CD4-positive, alpha-beta T cell treated with Interleukin-4 for 4 hours (primary cell): ENCODE measurements around the gene CD2AP.

ENCODE experiments used
- DNase-seq: peaks from one replicate; pipeline ENCODE4 v3.0.0-alpha.2; 2020

Gene CD2AP

DNA sequence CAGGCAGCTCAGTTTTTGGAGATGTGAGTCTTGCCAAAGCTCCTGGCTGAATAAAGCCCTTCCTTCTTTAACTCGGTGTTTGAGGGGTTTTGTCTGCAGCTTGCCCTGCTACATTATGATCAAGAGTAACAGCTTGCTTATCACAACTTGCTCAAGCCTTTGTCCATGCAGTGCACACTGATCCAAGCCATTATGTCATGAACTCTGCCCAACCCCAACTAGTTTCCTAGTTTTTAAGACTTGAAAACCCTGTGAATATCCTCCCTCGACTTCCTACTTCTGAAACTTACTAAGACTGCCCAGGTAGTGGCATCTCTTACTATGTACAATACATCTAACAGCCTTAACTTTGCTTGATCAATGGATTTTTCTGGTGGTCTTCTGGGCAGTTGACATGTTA, 170.4 kb downstream of the CD2AP start:
- DNase-seq = no peak

DNA sequence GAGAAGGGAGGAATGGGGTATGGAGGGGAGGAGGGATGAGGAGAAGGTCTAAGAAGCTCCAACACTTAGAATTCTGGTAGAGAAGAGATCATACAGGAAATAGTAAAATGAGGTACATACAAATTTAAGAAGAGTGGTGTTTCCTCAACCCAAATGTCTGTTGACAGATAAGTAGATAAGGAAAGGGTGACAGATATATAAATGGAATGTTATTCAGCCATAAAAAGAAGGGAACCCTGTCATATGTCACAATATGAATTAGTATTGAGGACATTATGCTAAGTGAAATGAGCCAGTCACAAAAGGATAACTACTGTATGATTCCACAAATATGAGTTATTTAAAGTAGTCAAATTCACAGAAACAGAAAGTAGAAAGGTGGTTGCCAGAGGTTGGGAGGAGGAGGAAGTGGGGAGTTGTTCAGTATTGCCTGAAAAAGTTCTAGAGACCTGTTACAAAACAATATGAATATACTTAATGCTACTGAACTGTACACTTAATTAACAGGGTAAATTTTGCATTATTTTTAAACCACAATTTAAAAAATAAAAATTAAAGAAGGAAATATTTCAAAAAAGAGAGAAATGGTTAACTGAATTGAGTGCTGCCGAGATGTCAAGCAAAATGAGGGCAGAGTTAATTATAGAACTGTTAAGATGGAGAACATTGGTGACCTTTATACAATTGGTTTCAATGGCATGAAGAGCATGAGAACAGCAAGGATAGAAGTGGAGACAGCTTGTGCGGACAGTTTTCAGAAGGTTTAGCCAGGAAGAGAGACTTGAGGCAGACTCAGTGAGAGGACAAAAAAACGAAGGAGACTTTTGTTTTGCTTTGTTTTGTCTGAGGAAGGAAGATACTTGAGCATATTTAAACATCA, 173.2 kb downstream of the CD2AP start:
- DNase-seq = no peak

DNA sequence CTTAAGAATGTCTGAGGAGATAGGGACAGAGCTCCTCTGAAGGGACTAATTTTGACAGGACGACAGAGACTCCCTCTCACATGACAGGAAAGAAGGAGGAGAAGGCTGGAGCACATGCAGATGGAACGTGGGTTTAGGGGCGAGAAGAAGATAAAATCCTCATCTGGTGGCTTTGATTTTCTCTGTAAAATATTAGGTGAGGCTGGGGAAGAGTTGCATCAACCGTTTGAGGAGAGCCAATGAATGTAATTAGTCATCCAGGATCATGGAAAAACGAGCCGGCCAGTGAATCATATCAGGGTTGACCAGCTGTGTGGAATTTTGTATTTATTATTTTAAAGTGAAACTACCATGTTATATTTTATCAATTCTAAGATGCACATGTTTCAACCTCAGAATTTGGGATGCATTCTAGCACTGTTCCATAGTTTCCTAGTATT, 173.9 kb downstream of the CD2AP start:
- no peak for DNase-seq

DNA sequence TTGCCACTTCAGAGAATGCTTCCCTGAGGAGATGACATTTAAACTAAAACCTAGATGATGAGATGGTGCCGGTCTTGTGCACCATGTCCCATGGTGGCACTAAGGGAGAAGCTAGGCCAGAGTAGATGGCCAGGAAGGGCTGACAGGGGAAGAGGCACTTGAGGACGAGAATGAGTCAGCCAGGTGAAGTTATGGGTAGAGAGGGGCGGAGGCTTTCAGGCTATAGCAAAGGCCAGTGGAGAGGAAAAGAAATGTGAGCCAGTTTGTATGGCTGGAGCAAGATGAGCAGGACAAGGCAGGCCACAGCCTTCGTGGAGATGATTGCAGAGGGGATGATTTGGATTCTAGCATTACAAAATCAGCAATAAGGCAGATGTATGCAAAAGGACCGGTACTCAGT, 176.1 kb downstream of the CD2AP start:
- no peak for DNase-seq

DNA sequence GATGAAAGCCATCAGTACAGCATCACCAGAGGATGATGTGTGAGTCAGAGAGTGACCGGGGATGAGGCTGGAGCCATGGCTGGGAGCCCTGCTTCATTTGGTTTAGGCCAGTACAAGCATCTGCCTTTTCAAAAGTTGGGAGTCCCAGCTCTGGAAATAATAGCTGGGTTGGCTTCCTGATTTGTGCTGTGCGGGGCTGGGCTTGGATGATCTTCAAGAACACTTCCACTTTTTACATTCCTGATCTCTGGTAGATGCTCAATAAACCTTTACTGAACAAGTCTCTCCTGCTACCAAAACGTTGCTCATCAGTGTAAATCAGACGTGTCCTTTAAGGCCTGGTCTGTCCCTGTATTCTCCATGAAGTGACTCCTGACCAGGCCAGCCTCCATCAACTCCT, 176.7 kb downstream of the CD2AP start:
- DNase-seq = no peak

DNA sequence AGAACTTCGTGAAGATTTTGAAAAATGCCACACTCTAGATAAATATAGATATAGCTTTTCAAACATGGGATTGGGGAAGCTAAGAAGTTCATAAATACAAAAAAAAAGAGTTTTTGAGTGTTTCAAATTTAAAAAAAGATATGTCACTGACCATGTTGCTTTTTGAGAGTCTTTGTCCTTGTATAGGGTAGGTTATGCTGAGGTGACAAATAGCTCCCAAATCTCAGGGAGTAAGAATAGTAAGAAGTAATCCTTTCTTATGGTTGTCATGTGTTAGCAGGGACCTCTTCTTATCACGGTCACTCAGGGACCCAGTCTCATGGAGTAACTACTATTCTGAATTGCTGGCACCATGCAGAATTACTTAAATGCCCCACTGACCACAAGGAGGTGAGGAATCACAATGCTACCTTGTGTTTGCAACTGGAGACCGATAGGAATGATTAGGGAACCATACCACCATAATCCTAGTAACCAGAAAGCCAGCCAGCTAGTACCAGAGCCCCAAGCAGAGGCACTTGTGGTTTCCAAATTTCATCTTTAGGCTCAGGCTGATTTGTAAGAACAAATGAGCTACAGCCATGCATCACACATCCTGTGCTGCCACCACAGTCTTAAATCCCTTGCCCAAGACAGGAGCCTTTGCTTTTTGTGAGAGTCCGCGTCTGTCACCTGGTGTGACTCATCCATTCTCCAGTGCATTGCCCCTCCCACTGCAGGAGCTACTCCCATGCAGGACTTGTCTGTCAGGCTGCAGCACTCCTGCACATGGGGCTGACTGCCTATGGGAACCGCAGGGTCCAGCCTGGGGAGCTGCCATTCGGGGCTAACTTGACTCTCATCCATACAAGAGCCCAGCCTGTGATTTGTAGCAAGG, 178.4 kb downstream of the CD2AP start:
- peak; percentile 25 for DNase-seq

DNA sequence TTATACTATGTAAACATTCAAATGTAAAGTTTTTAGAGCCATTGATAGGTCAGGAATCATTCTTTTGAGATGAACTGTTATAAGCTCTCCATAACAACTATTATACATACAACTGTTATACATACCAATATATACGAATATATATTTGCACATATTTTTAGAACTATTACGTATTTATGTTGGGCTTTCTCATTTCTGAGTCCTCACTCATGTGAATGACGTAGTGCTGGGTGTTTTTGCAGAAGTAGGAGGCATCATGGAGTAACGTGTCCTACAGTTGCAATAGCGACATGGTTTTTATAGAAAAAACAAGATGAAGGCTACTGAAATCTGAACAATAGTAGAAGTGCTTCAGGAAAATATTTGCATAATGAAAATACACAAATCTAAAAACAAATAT, 184.4 kb downstream of the CD2AP start:
- no peak for DNase-seq

DNA sequence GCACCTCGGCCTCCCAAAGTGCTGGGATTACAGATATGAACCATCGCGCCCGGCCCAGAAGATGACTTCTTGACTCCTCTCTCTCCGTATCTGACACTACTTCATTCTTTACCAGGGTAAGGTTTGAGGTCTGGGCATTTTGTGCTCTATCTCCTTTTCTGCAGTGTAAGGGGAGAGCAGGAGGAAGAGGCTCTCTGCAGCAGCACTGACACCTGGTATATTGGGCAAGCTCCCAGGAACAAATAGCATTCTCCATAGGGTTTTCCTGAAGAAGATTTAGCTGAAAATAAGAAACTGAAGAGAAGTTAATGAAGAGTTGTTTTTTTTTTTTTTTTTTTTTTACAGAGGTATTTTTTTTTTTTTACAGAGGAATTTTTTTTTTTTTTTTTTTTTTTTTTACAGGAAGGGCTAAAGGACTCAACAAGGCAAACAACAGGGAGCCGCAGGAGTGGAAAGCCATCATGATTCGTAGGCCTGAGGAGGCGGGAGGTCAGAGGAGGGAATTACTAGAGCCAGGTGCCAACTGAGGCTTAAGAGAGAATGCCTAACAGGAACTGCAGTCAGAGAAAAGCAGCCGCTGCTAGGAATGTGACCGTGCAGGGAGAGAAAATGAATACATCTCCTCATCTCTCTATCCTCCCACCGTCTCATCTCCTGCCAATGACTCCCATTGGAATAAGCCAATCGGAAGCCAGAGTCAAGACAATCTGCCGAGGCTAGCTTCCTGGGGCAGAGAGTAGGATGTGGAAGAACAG, 186.1 kb downstream of the CD2AP start:
- DNase-seq = no peak

DNA sequence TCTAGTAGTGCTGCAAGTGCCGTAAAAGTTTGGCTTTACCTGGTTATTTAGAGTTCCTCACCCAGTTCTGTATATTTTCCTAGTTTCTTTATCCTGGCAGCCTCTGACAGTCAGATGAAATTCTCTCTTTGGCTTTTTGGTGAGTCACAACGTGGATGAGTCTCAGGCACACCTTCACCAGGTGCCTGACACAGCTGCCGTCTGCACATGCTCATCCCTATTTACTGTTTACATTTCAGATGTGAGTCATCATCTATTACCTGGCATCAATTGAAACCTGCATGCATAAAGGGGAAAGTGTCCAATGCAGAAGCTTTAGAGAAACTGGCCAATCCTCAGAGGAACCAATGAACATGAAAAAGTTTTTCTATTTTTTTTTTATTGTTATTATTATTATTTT, 187.5 kb downstream of the CD2AP start:
- no peak for DNase-seq

DNA sequence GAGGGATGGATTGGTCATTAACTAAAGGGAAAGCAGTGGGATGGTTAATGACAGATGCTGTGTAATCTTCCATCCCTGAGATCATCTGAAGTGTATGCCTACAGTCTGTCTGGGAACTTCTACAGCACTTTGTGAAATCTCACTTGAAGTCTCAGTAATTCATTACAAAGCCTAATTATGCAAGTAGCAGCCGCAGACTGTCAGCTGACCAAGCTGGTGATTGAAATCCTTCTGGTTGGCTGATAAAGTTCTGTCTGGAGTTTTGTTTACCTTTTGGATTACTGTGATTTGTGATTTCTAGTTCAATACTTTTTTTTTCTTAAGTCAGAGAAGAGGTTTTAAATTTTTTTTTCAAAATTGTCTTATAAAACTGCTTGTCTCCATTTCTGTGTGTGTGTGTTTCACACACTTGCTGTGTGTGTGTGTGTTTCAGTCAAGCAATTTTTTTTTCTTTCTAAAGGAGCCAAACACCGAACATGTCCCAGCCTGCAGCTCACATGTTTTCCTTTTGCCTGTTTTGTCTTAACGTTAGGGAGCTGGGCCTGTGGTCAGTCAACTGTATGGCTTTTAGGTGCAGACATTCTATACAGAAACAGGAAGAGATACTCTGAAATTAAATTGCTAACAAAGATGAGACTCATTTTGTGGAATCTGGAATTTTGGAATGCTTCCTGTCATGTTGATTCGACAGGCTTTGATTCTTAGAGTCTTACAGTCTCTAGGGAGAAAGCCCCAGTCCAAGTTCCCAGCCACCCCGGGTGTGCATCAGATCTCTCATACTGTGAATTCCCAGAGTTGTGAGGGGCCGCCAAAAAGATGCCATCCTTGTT, 192.3 kb downstream of the CD2AP start:
- DNase-seq = no peak

DNA sequence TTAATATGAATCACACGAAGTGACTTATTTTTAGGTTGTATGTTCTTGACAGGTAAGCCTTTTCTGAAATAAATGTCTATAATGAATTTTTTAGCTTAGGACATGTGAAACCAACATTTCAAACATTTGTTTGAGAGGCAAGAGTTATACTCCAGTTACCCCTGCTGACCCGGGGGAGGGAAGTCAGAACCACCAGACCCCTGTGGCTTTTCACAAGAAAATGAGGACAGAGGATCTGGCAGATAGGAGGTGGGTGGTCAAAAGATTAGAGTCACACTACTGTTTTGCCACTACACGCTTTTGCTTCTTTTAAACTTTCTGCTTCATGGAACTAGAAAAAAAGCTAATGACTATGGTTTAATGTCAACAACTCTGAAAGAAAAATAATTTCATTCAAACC, 193.3 kb downstream of the CD2AP start:
- no peak for DNase-seq

DNA sequence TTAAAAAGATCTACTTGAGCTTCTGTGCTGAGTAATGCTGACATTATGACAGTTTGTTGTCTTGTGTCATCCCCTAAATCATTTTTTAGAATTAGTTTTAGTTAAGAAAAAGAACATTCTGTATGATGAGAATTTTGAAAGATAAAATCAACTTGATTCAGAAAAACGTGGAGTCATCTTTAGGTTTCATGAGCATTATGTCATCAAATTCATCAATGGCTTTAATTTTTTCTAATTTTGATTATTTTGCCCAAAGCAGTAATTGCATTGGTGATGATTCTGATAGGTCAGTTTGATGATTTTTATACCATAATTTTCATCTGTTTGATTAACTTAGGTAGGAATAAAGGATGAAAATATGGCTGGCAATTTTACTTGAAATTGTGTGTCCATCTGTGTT, 194.2 kb downstream of the CD2AP start:
- DNase-seq = no peak

DNA sequence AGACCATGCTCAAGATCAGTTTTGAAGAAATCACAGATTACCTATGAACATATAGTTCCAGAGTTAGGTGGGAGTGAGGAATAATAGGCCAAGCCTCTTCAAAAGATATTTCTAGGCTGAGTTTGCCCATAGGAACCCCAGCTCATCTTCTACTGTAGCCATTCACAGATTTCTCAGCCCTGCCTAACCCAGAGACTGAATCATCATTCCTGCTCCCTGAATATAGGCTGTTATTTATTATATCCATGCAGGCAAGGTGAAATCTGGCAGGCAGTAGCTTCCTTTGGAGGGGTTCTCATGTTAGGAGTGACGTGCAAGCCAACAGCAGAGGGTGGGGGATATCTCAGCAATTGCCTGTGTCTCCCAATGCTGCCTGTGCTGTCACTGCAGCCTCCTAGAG, 195.2 kb downstream of the CD2AP start:
- DNase-seq = no peak

DNA sequence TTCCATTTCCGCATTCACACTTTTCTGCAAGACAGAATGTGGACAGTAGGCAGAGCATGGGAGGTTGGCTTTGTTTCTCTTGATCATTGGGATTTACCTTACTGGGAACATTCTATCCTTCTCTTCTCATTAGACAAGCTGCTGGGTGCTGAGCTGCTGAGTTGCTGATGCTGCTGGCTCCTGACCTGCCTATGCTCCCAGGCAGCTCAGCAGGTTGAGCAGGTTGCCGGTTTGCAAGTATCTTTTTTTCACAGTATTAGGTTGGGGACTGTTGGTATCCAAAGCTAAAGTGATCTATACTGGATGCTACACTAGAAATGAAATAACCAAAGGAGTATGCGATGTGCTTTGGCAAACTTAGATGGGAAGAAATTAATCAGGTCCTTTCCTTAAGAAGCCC, 197.1 kb downstream of the CD2AP start:
- no peak for DNase-seq
